Measurements from ENCODE around the gene RRBP1. TPM values are rescaled to one million over a fixed set of nuclear protein-coding genes. Genes with fewer than 3 reads are reported as not detected.

RRBP1 gene
- total and polyA plus RNA-seq, 4 donors, result 53.2 to 89.2 (median 56.7) TPM

- no peak for DNase-seq (ENCODE audit: low read depth in 4 of 6, low spot score in 6 of 6)
- Histone ChIP-seq H3K4me1 (ENCODE audit: control insufficient read depth, insufficient read depth, low read length) (peaks cover 12% of the 10 kb centered on the region), H3K27me3 (ENCODE audit: control insufficient read depth, insufficient read depth, low read length) (peaks cover 7% of the 10 kb centered on the region), H3K9me3 (ENCODE audit: control insufficient read depth, insufficient read depth, low read length) (no peaks in the 10 kb centered on the region), H3K27ac (ENCODE audit: low read depth, low read length) (no peak overlapping the region), H3K36me3 (ENCODE audit: control insufficient read depth, insufficient read depth, low read length) (no peaks in the 10 kb centered on the region), H3K4me3 (ENCODE audit: low read depth, low read length) (no peak overlapping the region)
- no CpG with 5 or more reads among the region's 1 CpG for WGBS (ENCODE audit: insufficient coverage)
These were observed 3.1 kb upstream of the RRBP1 start for GRCh38 chr20:17685168-17685567.

- no peak overlapping the region for H3K4me3 ChIP-seq (ENCODE audit: low read depth, low read length)
These were observed 2.2 kb upstream of the RRBP1 start for GRCh38 chr20:17684077-17684888.

GRCh38 chr20:17683218-17684076, 1.4 kb upstream of the RRBP1 start:
- no peak overlapping the region for H3K4me3 ChIP-seq (ENCODE audit: low read depth, low read length)
- H3K4me1 ChIP-seq (ENCODE audit: control insufficient read depth, insufficient read depth, low read length), result peaks cover 18% of the 10 kb centered on the region
- peaks cover 7% of the 10 kb centered on the region for H3K27me3 ChIP-seq (ENCODE audit: control insufficient read depth, insufficient read depth, low read length)
- 90% methylated on average over 7 of the region's 10 CpGs for WGBS (ENCODE audit: insufficient coverage)
- no peaks in the 10 kb centered on the region for H3K9me3 ChIP-seq (ENCODE audit: control insufficient read depth, insufficient read depth, low read length)
- no peak for DNase-seq (ENCODE audit: low read depth in 4 of 6, low spot score in 6 of 6)
- H3K36me3 ChIP-seq (ENCODE audit: control insufficient read depth, insufficient read depth, low read length), result peaks cover 2% of the 10 kb centered on the region
- H3K27ac ChIP-seq (ENCODE audit: low read depth, low read length), result no peak overlapping the region

More at GRCh38 chr20:17684077-17684888, 2.2 kb upstream of the RRBP1 start:
- H3K27ac ChIP-seq (ENCODE audit: low read depth, low read length), result no peak overlapping the region
- WGBS (ENCODE audit: insufficient coverage), result 92% methylated on average over 9 of the region's 13 CpGs
- H3K4me1 ChIP-seq (ENCODE audit: control insufficient read depth, insufficient read depth, low read length), result peaks cover 18% of the 10 kb centered on the region
- H3K36me3 ChIP-seq (ENCODE audit: control insufficient read depth, insufficient read depth, low read length), result peaks cover 2% of the 10 kb centered on the region
- no peak for DNase-seq (ENCODE audit: low read depth in 4 of 6, low spot score in 6 of 6)
- peaks cover 7% of the 10 kb centered on the region for H3K27me3 ChIP-seq (ENCODE audit: control insufficient read depth, insufficient read depth, low read length)
- H3K9me3 ChIP-seq (ENCODE audit: control insufficient read depth, insufficient read depth, low read length), result no peaks in the 10 kb centered on the region

GRCh38 chr20:17682889-17683198, 802 bp upstream of the RRBP1 start:
- Histone ChIP-seq H3K4me3 (ENCODE audit: low read depth, low read length) (peak overlapping the region; percentile 68), H3K9me3 (ENCODE audit: control insufficient read depth, insufficient read depth, low read length) (no peaks in the 10 kb centered on the region), H3K4me1 (ENCODE audit: control insufficient read depth, insufficient read depth, low read length) (peaks cover 18% of the 10 kb centered on the region), H3K27ac (ENCODE audit: low read depth, low read length) (no peak overlapping the region), H3K36me3 (ENCODE audit: control insufficient read depth, insufficient read depth, low read length) (peaks cover 2% of the 10 kb centered on the region), H3K27me3 (ENCODE audit: control insufficient read depth, insufficient read depth, low read length) (peaks cover 7% of the 10 kb centered on the region)
- DNase-seq (ENCODE audit: low read depth in 4 of 6, low spot score in 6 of 6), result no peak
- WGBS (ENCODE audit: insufficient coverage), result no CpG with 5 or more reads among the region's 10 CpGs

- under 1% methylated on average over 65 of the region's 65 CpGs for WGBS (ENCODE audit: insufficient coverage)
- DNase-seq (ENCODE audit: low read depth in 4 of 6, low spot score in 6 of 6), result no peak
- Histone ChIP-seq H3K4me3 (ENCODE audit: low read depth, low read length) (peak overlapping the region; percentile 53), H3K9me3 (ENCODE audit: control insufficient read depth, insufficient read depth, low read length) (no peaks in the 10 kb centered on the region), H3K36me3 (ENCODE audit: control insufficient read depth, insufficient read depth, low read length) (peaks cover 2% of the 10 kb centered on the region), H3K4me1 (ENCODE audit: control insufficient read depth, insufficient read depth, low read length) (peaks cover 18% of the 10 kb centered on the region), H3K27ac (ENCODE audit: low read depth, low read length) (peak overlapping the region; percentile 82), H3K27me3 (ENCODE audit: control insufficient read depth, insufficient read depth, low read length) (peaks cover 7% of the 10 kb centered on the region)
These were observed 328 bp downstream of the RRBP1 start for GRCh38 chr20:17681726-17682102.

- DNase-seq (ENCODE audit: low read depth in 4 of 6, low spot score in 6 of 6), result peak in 4 of 6 donors; percentile 41 to 85 (median 56)
- peak overlapping the region; percentile 64 for H3K4me3 ChIP-seq (ENCODE audit: low read depth, low read length)
- H3K27ac ChIP-seq (ENCODE audit: low read depth, low read length), result peak overlapping the region; percentile 75
- H3K9me3 ChIP-seq (ENCODE audit: control insufficient read depth, insufficient read depth, low read length), result no peaks in the 10 kb centered on the region
- peaks cover 7% of the 10 kb centered on the region for H3K27me3 ChIP-seq (ENCODE audit: control insufficient read depth, insufficient read depth, low read length)
- H3K36me3 ChIP-seq (ENCODE audit: control insufficient read depth, insufficient read depth, low read length), result peaks cover 3% of the 10 kb centered on the region
- H3K4me1 ChIP-seq (ENCODE audit: control insufficient read depth, insufficient read depth, low read length), result peaks cover 18% of the 10 kb centered on the region
- under 1% methylated on average over 107 of the region's 110 CpGs for WGBS (ENCODE audit: insufficient coverage)
These were observed 961 bp downstream of the RRBP1 start for GRCh38 chr20:17680836-17681725.

GRCh38 chr20:17679941-17680835, 1.9 kb downstream of the RRBP1 start:
- WGBS (ENCODE audit: insufficient coverage), result 44% methylated on average over 24 of the region's 27 CpGs
- no peaks in the 10 kb centered on the region for H3K9me3 ChIP-seq (ENCODE audit: control insufficient read depth, insufficient read depth, low read length)
- peaks cover 5% of the 10 kb centered on the region for H3K27me3 ChIP-seq (ENCODE audit: control insufficient read depth, insufficient read depth, low read length)
- no peak for DNase-seq (ENCODE audit: low read depth in 4 of 6, low spot score in 6 of 6)
- peaks cover 7% of the 10 kb centered on the region for H3K36me3 ChIP-seq (ENCODE audit: control insufficient read depth, insufficient read depth, low read length)
- peak overlapping the region; percentile 64 for H3K4me3 ChIP-seq (ENCODE audit: low read depth, low read length)
- peak overlapping the region; percentile 75 for H3K27ac ChIP-seq (ENCODE audit: low read depth, low read length)
- H3K4me1 ChIP-seq (ENCODE audit: control insufficient read depth, insufficient read depth, low read length), result peaks cover 18% of the 10 kb centered on the region

GRCh38 chr20:17678886-17679285, 3.2 kb downstream of the RRBP1 start:
- no CpG with 5 or more reads among the region's 3 CpGs for WGBS (ENCODE audit: insufficient coverage)
- Histone ChIP-seq H3K4me3 (ENCODE audit: low read depth, low read length) (no peak overlapping the region), H3K9me3 (ENCODE audit: control insufficient read depth, insufficient read depth, low read length) (no peaks in the 10 kb centered on the region), H3K27ac (ENCODE audit: low read depth, low read length) (no peak overlapping the region), H3K27me3 (ENCODE audit: control insufficient read depth, insufficient read depth, low read length) (no peaks in the 10 kb centered on the region), H3K36me3 (ENCODE audit: control insufficient read depth, insufficient read depth, low read length) (peaks cover 7% of the 10 kb centered on the region), H3K4me1 (ENCODE audit: control insufficient read depth, insufficient read depth, low read length) (peaks cover 18% of the 10 kb centered on the region)
- DNase-seq (ENCODE audit: low read depth in 4 of 6, low spot score in 6 of 6), result no peak

Data from spinal cord (tissue), 10 donors.